ENCODE measurements around the gene HIBADH.

Gene HIBADH

GRCh38 chr7:27703181-27703580 is 40.5 kb upstream of the HIBADH start:
- no peak for DNase-seq (ENCODE audit: extremely low spot score)
- no peak for TF ChIP-seq CTCF (IDR thresholded peaks at IDR 0.05; ENCODE audit: control extremely low read depth, extremely low read depth, low read depth, missing control alignments)
- CTCF ChIA-PET: interaction anchor here (1.1 to 1.4 kb wide), 4 partner anchors 9 to 42 kb away, joined by 3 to 4 read pairs (median 3); no protein-coding TSS in a partner anchor
- POLR2A ChIA-PET: no interaction called here

- ChIA-PET CTCF (interaction anchor here (1.6 kb wide), 1 partner anchor 11 kb away, joined by 5 read pairs; no protein-coding TSS in a partner anchor), POLR2A (no interaction called here)
- no peak for DNase-seq (ENCODE audit: extremely low spot score)
- no peak for TF ChIP-seq CTCF (IDR thresholded peaks at IDR 0.05; ENCODE audit: control extremely low read depth, extremely low read depth, low read depth, missing control alignments)
These were observed 37.8 kb upstream of the HIBADH start for GRCh38 chr7:27700501-27700900.

GRCh38 chr7:27699751-27700150 is 37.1 kb upstream of the HIBADH start:
- POLR2A ChIA-PET: no interaction called here
- CTCF ChIA-PET: no interaction called here
- TF ChIP-seq CTCF (IDR thresholded peaks at IDR 0.05; ENCODE audit: control extremely low read depth, extremely low read depth, low read depth, missing control alignments): no peak

GRCh38 chr7:27697861-27698430 is 35.3 kb upstream of the HIBADH start:
- peak; percentile 51 for DNase-seq (ENCODE audit: extremely low spot score)
- POLR2A ChIA-PET: no interaction called here
- no peak for TF ChIP-seq CTCF (IDR thresholded peaks at IDR 0.05; ENCODE audit: control extremely low read depth, extremely low read depth, low read depth, missing control alignments)
- CTCF ChIA-PET: interaction anchor here (1.0 to 1.2 kb wide), 2 partner anchors 13 to 27 kb away, joined by 3 read pairs; no protein-coding TSS in a partner anchor

More at GRCh38 chr7:27699751-27700150, 37.1 kb upstream of the HIBADH start:
- DNase-seq (ENCODE audit: extremely low spot score): no peak

- TF ChIP-seq CTCF (IDR thresholded peaks at IDR 0.05; ENCODE audit: control extremely low read depth, extremely low read depth, low read depth, missing control alignments): no peak
- ChIA-PET POLR2A (no interaction called here), CTCF (interaction anchor here (1.2 kb wide), 1 partner anchor 50 kb away, joined by 3 read pairs; no protein-coding TSS in a partner anchor)
- DNase-seq (ENCODE audit: extremely low spot score): no peak
These were observed 32.4 kb upstream of the HIBADH start for GRCh38 chr7:27695096-27695495.

GRCh38 chr7:27693794-27694193 is 31.1 kb upstream of the HIBADH start:
- DNase-seq (ENCODE audit: extremely low spot score): no peak
- no peak for TF ChIP-seq CTCF (IDR thresholded peaks at IDR 0.05; ENCODE audit: control extremely low read depth, extremely low read depth, low read depth, missing control alignments)
- POLR2A ChIA-PET: no interaction called here
- CTCF ChIA-PET: interaction anchor here (0.7 kb wide), 1 partner anchor 10 kb away, joined by 4 read pairs; no protein-coding TSS in a partner anchor

Measured in GM10248 (cell line).